Measurements from ENCODE around the gene MIDN.

Gene MIDN

GRCh38 chr19:1265615-1266128, 17.3 kb downstream of the MIDN start:
- DNase-seq (ENCODE audit: extremely low read depth, low read depth): no peak
- TF ChIP-seq, protein P1, sequence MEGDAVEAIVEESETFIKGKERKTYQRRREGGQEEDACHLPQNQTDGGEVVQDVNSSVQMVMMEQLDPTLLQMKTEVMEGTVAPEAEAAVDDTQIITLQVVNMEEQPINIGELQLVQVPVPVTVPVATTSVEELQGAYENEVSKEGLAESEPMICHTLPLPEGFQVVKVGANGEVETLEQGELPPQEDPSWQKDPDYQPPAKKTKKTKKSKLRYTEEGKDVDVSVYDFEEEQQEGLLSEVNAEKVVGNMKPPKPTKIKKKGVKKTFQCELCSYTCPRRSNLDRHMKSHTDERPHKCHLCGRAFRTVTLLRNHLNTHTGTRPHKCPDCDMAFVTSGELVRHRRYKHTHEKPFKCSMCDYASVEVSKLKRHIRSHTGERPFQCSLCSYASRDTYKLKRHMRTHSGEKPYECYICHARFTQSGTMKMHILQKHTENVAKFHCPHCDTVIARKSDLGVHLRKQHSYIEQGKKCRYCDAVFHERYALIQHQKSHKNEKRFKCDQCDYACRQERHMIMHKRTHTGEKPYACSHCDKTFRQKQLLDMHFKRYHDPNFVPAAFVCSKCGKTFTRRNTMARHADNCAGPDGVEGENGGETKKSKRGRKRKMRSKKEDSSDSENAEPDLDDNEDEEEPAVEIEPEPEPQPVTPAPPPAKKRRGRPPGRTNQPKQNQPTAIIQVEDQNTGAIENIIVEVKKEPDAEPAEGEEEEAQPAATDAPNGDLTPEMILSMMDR (IDR thresholded peaks at IDR 0.05; ENCODE audit: low read depth, low read length): no peak

- TF ChIP-seq, protein P1 (IDR thresholded peaks at IDR 0.05; ENCODE audit: low read depth, low read length): no peak
- DNase-seq (ENCODE audit: extremely low read depth, low read depth): peak; percentile 57
Measured at GRCh38 chr19:1266129-1266915, 17.9 kb downstream of the MIDN start.

DNA sequence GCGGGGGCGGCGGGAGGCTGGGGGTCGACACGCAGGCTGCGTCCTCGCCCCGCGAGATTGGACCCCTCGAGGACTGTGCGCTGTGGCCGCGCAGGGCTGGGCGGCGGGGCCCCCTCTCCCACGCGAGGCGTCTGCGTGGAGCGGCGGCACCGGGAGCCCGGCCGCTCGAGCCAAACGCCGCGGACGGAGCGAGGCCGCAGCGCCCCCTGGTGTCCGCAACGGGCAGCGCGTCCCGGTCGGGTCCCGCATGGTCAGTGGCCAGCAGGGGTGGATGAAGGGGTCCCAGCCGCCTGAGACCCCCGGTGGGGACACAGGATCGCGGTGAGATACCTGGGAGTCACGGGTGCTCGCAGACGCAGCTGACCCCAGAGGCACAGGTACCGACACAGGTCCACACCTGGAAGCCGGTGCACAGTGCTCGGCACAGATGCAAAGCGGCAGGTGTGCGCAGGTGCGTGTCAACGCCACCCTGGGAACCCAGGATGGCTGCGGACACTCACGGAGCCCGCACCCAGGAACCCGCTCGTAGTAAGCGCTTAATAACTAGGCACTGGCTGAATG, 18.6 kb downstream of the MIDN start:
- DNase-seq (ENCODE audit: extremely low read depth, low read depth): no peak
- TF ChIP-seq, protein P1 (IDR thresholded peaks at IDR 0.05; ENCODE audit: low read depth, low read length): peak; percentile 64

DNA sequence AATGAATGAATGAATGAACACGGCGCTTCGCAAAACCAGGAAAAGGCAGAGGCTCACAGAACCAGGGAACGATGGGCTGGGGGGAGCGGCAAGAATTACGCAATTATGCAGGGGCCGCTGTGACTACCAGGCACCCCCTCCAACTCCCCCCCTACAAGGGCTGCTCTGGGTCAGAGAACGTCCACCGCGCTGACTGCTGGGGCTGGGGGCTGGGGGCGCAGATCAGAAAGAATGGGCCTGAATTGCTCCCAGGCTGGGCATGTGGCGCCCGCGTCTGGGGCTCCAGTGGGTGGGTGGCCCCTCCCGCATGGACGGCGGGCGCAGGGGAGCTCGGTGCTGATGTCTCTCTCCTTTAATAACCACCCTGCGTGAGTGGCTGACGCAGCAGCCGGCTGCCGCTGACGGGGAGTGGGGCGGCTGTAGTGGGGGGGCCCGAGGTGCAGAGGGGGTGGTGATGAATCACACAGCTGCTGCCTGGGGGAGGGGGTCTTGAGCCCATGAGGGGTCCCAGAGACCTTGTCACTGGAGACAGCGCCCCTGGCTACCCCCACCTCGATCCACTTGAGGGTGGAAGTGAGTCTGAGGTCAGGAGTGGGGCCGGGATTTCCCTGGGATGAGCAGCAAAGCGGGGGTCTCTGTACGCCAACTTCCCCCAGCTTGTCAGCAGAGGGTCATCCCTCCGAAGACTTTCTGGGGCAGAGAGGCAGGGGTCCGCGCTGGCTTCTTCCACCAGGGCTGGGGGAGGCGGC, 19.3 kb downstream of the MIDN start:
- no peak for DNase-seq (ENCODE audit: extremely low read depth, low read depth)
- TF ChIP-seq, protein P1 (IDR thresholded peaks at IDR 0.05; ENCODE audit: low read depth, low read length): no peak

- no peak for DNase-seq (ENCODE audit: extremely low read depth, low read depth)
- TF ChIP-seq, protein P1 (IDR thresholded peaks at IDR 0.05; ENCODE audit: low read depth, low read length): no peak
Measured at GRCh38 chr19:1268226-1269064, 20.1 kb downstream of the MIDN start.

GRCh38 chr19:1269065-1269477, 20.7 kb downstream of the MIDN start, which contains the start of gene CIRBP:
Gene CIRBP (plus strand): TSS chr19:1269332. CDS start chr19:1270934, 1,602 bp downstream.
- peak; percentile 99 for DNase-seq (ENCODE audit: extremely low read depth, low read depth)
- TF ChIP-seq, protein P1 (IDR thresholded peaks at IDR 0.05; ENCODE audit: low read depth, low read length): no peak

Measured in AG09319 (cell line).